Fibroblast of skin of left quadriceps (primary cell): ENCODE measurements around the gene EPHA1.

Source experiments
- DNase-seq, 2 experiments: peaks; one replicate each; pipeline ENCODE4 v3.0.0-alpha.2; 2013; ENCODE audit warnings: low read depth in 2 of 2

The EPHA1 gene

DNA sequence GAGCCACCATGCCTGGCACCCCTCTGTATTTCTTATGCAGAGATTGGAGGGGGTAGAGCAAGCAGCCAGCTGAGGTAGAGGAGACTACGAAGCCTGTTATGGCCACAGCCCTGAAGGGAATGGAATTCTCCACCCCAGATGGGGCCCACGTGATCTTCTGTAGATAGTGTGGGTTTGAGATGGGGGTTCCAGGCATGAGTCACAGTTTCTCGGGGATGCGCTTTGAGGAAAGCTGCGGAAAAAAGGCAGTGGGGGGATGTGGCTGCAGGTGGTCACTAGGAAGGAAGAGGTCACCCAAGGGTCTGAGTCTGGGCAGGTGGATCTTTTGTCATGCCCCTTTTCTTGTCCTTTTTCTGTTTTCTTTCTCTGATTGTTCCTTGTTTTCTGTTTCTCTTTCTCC, 57.6 kb downstream of the EPHA1 start:
- DNase-seq, result no peak

DNA sequence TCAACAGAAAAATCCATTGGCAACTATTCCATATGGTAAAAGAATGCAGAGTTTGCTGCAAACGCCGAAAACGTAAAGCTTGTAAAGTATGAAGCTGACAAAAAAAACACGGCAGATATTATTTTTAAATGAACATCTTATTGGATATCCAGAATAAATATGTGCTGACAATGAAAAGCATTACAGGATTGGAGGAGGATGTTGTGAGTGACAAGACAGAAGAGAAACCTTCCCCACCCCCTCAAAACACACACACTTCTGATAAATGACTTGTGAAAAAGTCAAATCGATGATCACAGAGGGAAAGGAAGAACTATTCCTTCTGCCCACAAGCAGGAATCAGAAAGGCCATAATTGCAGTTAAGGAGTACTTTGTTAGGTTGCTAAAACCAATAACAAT, 60.7 kb downstream of the EPHA1 start:
- DNase-seq, result no peak

DNA sequence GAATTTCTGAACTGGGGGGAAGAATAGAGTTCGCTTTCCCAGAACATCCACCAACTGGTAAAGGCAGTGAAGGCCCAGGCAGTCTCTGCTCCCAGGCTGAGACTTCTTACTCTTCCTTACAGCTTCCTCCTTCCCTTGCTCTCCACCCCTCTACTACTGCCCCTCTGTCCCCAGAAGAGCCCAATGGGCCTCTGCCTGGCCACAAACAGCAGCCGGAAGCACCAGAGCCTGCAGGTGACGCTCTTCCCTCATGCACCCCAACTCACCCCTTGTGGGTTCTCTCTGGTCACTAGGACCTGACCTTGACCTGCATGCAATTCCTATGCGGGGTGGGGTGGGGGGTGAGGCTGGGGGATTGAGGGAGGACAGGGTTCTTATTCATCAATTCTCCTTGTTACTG, 62.6 kb downstream of the EPHA1 start:
- DNase-seq, result no peak

DNA sequence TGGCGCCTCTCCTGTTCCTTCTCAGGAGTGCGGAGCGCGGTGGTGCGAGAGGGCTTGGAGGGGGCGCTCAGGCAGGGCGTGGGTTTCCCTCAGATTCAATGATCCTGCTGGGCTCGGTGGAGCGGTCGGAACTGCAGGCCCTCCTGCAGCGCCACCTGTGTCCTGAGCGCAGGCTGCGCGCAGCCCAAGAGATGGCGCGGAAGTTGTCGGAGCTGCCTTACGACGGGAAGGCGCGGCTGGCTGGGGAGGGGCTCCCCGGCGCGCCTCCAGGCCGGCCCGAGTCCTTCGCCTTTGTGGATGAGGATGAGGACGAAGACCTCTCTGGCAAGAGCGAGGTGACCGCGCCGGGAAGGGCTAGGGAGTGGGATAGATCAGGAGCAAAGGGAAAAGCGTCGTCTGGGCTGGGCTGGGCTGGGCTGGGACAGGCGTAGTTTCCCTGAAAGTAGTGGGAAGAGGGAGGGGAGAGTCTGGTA, 63.2 kb downstream of the EPHA1 start:
- no peak for DNase-seq

DNA sequence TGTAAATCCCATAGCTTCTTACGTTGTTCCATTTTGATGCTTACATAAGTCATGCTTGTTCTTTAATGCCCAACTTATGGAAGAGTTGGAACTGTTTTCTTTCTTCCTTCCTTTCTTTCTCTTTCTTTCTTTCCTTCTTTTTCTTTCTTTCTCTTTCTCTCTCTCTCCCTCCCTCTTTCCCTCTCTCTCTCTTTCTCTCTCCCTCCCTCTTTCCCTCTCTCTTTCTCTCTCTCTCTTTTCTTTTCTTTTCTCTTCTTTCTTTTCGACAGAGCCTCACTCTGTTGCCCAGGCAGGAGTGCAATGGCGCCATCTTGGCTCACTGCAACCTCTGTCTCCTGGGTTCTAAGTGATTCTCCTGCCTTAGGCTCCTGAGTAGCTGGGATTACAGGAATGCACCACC, 65.1 kb downstream of the EPHA1 start:
- DNase-seq, result no peak

DNA sequence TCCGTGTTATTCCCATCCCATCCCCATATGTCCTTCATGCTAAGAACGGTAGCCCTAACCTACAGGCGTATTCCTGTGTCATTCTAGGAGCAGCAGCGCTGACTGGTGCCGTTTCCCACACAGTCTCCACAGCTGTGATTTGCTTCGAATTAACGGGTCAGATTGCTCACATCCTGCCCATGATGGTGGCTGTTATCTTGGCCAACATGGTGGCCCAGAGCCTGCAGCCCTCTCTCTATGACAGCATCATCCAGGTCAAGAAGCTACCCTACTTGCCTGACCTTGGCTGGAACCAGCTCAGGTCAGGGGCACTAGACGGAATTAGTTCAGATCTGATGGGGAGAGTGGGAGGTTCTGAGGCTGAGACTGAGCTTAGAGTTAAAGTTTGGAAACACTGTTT, 66.8 kb downstream of the EPHA1 start:
- DNase-seq, result no peak
